Calu3 (cell line): Measurements from ENCODE around the gene HDHD5. TPM values are rescaled to one million over a fixed set of nuclear protein-coding genes. Genes with fewer than 3 reads are reported as not detected.

Source experiments
- BruUV-seq: library from RNA; stranded (reverse); fragments of 400-500 nt; replicated peaks from 2 replicates; lab custom pipeline; 2021; lab: Mats Ljungman, UMichigan
- CTCF ChIA-PET: fragments of 300-600 bp; sonication (Branson Sonifier 250); formaldehyde crosslinking; loops from one replicate; lab custom pipeline; 2022; ENCODE audit warnings: antibody characterized with exemption; lab: Charles Lee
- DNase-seq: peaks from one replicate; pipeline ENCODE4 v3.0.0; 2022
- H3K27ac Mint-ChIP-seq: one replicate; pipeline ENCODE4 v1.8.0; 2022; ENCODE audit warnings: mixed read lengths; ENCODE audit not compliant: unreplicated experiment
- H3K27me3 Mint-ChIP-seq: one replicate; pipeline ENCODE4 v1.8.0; 2022; ENCODE audit warnings: mixed read lengths; ENCODE audit not compliant: unreplicated experiment
- H3K36me3 Mint-ChIP-seq: one replicate; pipeline ENCODE4 v1.8.0; 2022; ENCODE audit warnings: mild to moderate bottlenecking, moderate library complexity, mixed read lengths; ENCODE audit not compliant: insufficient read depth, unreplicated experiment
- H3K4me1 Mint-ChIP-seq: one replicate; pipeline ENCODE4 v1.8.0; 2022; ENCODE audit warnings: mild to moderate bottlenecking, low read depth, mixed read lengths; ENCODE audit not compliant: unreplicated experiment
- H3K4me3 Mint-ChIP-seq: one replicate; pipeline ENCODE4 v1.8.0; 2022; ENCODE audit warnings: mild to moderate bottlenecking, low read depth, moderate library complexity, mixed read lengths; ENCODE audit not compliant: unreplicated experiment
- H3K9me3 Mint-ChIP-seq: one replicate; pipeline ENCODE4 v1.8.0; 2022; ENCODE audit warnings: low read depth, mixed read lengths; ENCODE audit not compliant: unreplicated experiment
- CTCF ChIP-seq: fragments of 200-600 bp; IDR thresholded peaks from one replicate; pipeline ENCODE4 v1.8.0; 2022; ENCODE audit warnings: antibody characterized with exemption; ENCODE audit not compliant: unreplicated experiment
- intact Hi-C: fragments of 100-400 bp; cut with micrococcal nuclease; formaldehyde crosslinking; loops from one replicate; pipeline ENCODE4 v1.10.0; 2022; ENCODE audit not compliant: unreplicated experiment
- total RNA-seq: library from RNA; stranded (reverse); gene quantifications from 2 replicates; pipeline ENCODE4 v1.2.3, GENCODE V29; 2022

The HDHD5 gene
- total RNA-seq, 1 experiment from 2014 or later = 44.4 TPM

GRCh38 chr22:17106785-17107546 is 52.1 kb downstream of the HDHD5 start:
- Mint-ChIP-seq H3K4me3 (no peak overlapping the region), H3K36me3 (no peaks in the 10 kb centered on the region), H3K9me3 (no peaks in the 10 kb centered on the region), H3K4me1 (no peaks in the 10 kb centered on the region), H3K27ac (no peak overlapping the region), H3K27me3 (no peaks in the 10 kb centered on the region)
- BruUV-seq = no TSS peak
- CTCF ChIA-PET = no interaction called here
- TF ChIP-seq CTCF = no peak
- no peak for DNase-seq
- intact Hi-C loops = no loop called here

GRCh38 chr22:17106161-17106784 is 52.8 kb downstream of the HDHD5 start:
- no TSS peak for BruUV-seq
- no peak for TF ChIP-seq CTCF
- intact Hi-C loops = no loop called here
- no peak overlapping the region for H3K27ac Mint-ChIP-seq
- H3K4me3 Mint-ChIP-seq = no peak overlapping the region
- H3K36me3 Mint-ChIP-seq = no peaks in the 10 kb centered on the region
- CTCF ChIA-PET = no interaction called here
- DNase-seq = no peak
- no peaks in the 10 kb centered on the region for H3K27me3 Mint-ChIP-seq
- H3K4me1 Mint-ChIP-seq = no peaks in the 10 kb centered on the region
- H3K9me3 Mint-ChIP-seq = no peaks in the 10 kb centered on the region

GRCh38 chr22:17105143-17106129 is 53.6 kb downstream of the HDHD5 start:
- CTCF ChIA-PET = interaction anchor here (0.7 kb wide), 1 partner anchor 1069 kb away, joined by 3 read pairs; no protein-coding TSS in a partner anchor
- Mint-ChIP-seq H3K4me1 (no peaks in the 10 kb centered on the region), H3K9me3 (no peaks in the 10 kb centered on the region), H3K27me3 (no peaks in the 10 kb centered on the region), H3K4me3 (no peak overlapping the region), H3K27ac (no peak overlapping the region), H3K36me3 (no peaks in the 10 kb centered on the region)
- intact Hi-C loops = no loop called here
- DNase-seq = no peak
- no peak for TF ChIP-seq CTCF
- BruUV-seq = no TSS peak

GRCh38 chr22:17104336-17104935 is 54.6 kb downstream of the HDHD5 start:
- CTCF ChIA-PET = no interaction called here
- intact Hi-C loops = no loop called here
- no peak overlapping the region for H3K27ac Mint-ChIP-seq
- H3K27me3 Mint-ChIP-seq = no peaks in the 10 kb centered on the region
- no peaks in the 10 kb centered on the region for H3K36me3 Mint-ChIP-seq
- H3K4me1 Mint-ChIP-seq = no peaks in the 10 kb centered on the region
- no peaks in the 10 kb centered on the region for H3K9me3 Mint-ChIP-seq
- no TSS peak for BruUV-seq
- H3K4me3 Mint-ChIP-seq = no peak overlapping the region
- DNase-seq = no peak
- TF ChIP-seq CTCF = no peak
